OCI-LY7 (cell line): ENCODE measurements around the gene TGFBI. TPM values are rescaled to one million over a fixed set of nuclear protein-coding genes. Genes with fewer than 3 reads are reported as not detected.

Experiments
- BruUV-seq: library from RNA; stranded (reverse); fragments of 400-500 nt; replicated peaks from 2 replicates; lab custom pipeline; 2021; lab: Mats Ljungman, UMichigan
- CTCF ChIA-PET: fragments of 300-600 bp; sonication (Branson Sonifier 250); formaldehyde crosslinking; loops from one replicate; lab custom pipeline; 2022; ENCODE audit warnings: antibody characterized with exemption; ENCODE audit not compliant: unreplicated experiment; lab: Charles Lee
- POLR2A ChIA-PET: fragments of 300-600 bp; sonication (Branson Sonifier 250); formaldehyde crosslinking; loops from one replicate; lab custom pipeline; 2022; ENCODE audit warnings: antibody characterized with exemption; lab: Charles Lee
- DNase-seq: peaks from one replicate; pipeline ENCODE4 v3.0.0-alpha.2; 2015; ENCODE audit warnings: low spot score
- H2AFZ ChIP-seq: fragments of 200-600 bp; sonication (generic), shearing (Covaris generic); 2 replicates; pipeline ENCODE4 v1.6.1; 2014; ENCODE audit warnings: mild to moderate bottlenecking, antibody characterized with exemption, low read length, moderate library complexity
- H3K27ac ChIP-seq: fragments of 200-600 bp; sonication (generic); 2 replicates; pipeline ENCODE4 v1.5.1; 2014; ENCODE audit warnings: mixed run types, low read depth, mild to moderate bottlenecking, moderate library complexity, low read length, inconsistent platforms; ENCODE audit not compliant: poor library complexity, severe bottlenecking
- H3K36me3 ChIP-seq: fragments of 200-600 bp; sonication (generic); 2 replicates; pipeline ENCODE4 v1.6.1; 2014; ENCODE audit warnings: mild to moderate bottlenecking, antibody characterized with exemption, low read length, moderate library complexity, mixed read lengths; ENCODE audit not compliant: insufficient read depth
- H3K4me1 ChIP-seq: fragments of 200-600 bp; sonication (generic); 2 replicates; pipeline ENCODE4 v1.5.1; 2014; ENCODE audit warnings: mild to moderate bottlenecking, low read length; ENCODE audit not compliant: insufficient read depth, poor library complexity, severe bottlenecking
- H3K4me2 ChIP-seq: fragments of 200-600 bp; sonication (generic); 2 replicates; pipeline ENCODE4 v1.6.1; 2014; ENCODE audit warnings: mild to moderate bottlenecking, low read length
- H3K4me3 ChIP-seq: fragments of 200-600 bp; sonication (generic); 2 replicates; pipeline ENCODE4 v1.5.1; 2014; ENCODE audit warnings: mild to moderate bottlenecking, low read depth, low read length; ENCODE audit not compliant: poor library complexity, severe bottlenecking
- H3K79me2 ChIP-seq: fragments of 200-600 bp; sonication (generic); 2 replicates; pipeline ENCODE4 v1.6.1; 2016; ENCODE audit warnings: low read depth, mild to moderate bottlenecking, low read length, moderate library complexity, mixed read lengths; ENCODE audit not compliant: insufficient read depth
- H3K9me2 ChIP-seq: fragments of 200-600 bp; sonication (generic); 2 replicates; pipeline ENCODE4 v1.6.1; 2016; ENCODE audit warnings: mild to moderate bottlenecking, low read length, mixed read lengths; ENCODE audit not compliant: insufficient read depth
- H3K9me3 ChIP-seq: fragments of 200-600 bp; sonication (generic); 2 replicates; pipeline ENCODE4 v1.6.1; 2014; ENCODE audit warnings: mild to moderate bottlenecking, mixed run types, low read length, mixed read lengths
- H4K20me1 ChIP-seq: fragments of 200-600 bp; sonication (generic); 2 replicates; pipeline ENCODE4 v1.6.1; 2014; ENCODE audit warnings: mild to moderate bottlenecking, antibody characterized with exemption, low read length, moderate library complexity, mixed read lengths; ENCODE audit not compliant: insufficient read depth
- CTCF ChIP-seq: fragments of 200-600 bp; sonication (generic); conservative IDR thresholded peaks from 2 replicates; pipeline ENCODE4 v1.5.1; 2014; ENCODE audit warnings: mild to moderate bottlenecking, antibody characterized with exemption, low read length, moderate library complexity, mixed read lengths
- EZH2phosphoT487 ChIP-seq: fragments of 200-600 bp; sonication (generic); IDR thresholded peaks from 2 replicates; pipeline ENCODE4 v1.6.1; 2018; ENCODE audit warnings: low read depth, borderline replicate concordance, mild to moderate bottlenecking, mixed run types, antibody characterized with exemption, low read length, moderate library complexity, mixed read lengths
- intact Hi-C: fragments of 100-400 bp; cut with micrococcal nuclease; formaldehyde crosslinking; loops from one replicate; pipeline ENCODE4 v1.10.0; 2022; ENCODE audit not compliant: unreplicated experiment
- total RNA-seq, 2 experiments: library from RNA; depleted of rRNA in 1 of 2; stranded (reverse); fragments of >200 nt in 1 of 2; shearing (Covaris generic) in 1 of 2; gene quantifications; 2 replicates each; pipeline ENCODE4 v1.2.3, GENCODE V29; 2014 to 2022

The TGFBI gene
- total RNA-seq, 2 experiments from 2014 or later: not detected

- ChIA-PET POLR2A (interaction anchor here (1.1 kb wide), 1 partner anchor 113 kb away, joined by 3 read pairs; no protein-coding TSS in a partner anchor), CTCF (interaction anchor here (0.5 kb wide), 1 partner anchor 90 kb away, joined by 3 read pairs; no protein-coding TSS in a partner anchor)
- Histone ChIP-seq H4K20me1 (no peaks in the 10 kb centered on the region), H3K27ac (no peak overlapping the region), H3K4me2 (no peak overlapping the region), H3K9me2 (no peaks in the 10 kb centered on the region), H3K36me3 (no peaks in the 10 kb centered on the region), H3K4me1 (peaks cover 30% of the 10 kb centered on the region), H2AFZ (no peak overlapping the region), H3K9me3 (peaks cover 9% of the 10 kb centered on the region), H3K79me2 (no peaks in the 10 kb centered on the region), H3K4me3 (no peak overlapping the region)
- BruUV-seq: no TSS peak
- TF ChIP-seq EZH2phosphoT487 (no peak), CTCF (no peak)
- intact Hi-C loops: no loop called here
- DNase-seq: no peak
Observed at GRCh38 chr5:136070486-136071285, 41.9 kb downstream of the TGFBI start.

- Histone ChIP-seq H3K4me1 (peaks cover 30% of the 10 kb centered on the region), H3K27ac (no peak overlapping the region), H2AFZ (peak overlapping the region; percentile 66; the same call in 1 of the 2 replicates), H3K79me2 (no peaks in the 10 kb centered on the region), H3K9me2 (no peaks in the 10 kb centered on the region), H4K20me1 (no peaks in the 10 kb centered on the region), H3K4me3 (no peak overlapping the region), H3K36me3 (no peaks in the 10 kb centered on the region), H3K4me2 (peak overlapping the region; percentile 54), H3K9me3 (peaks cover 4% of the 10 kb centered on the region)
- intact Hi-C loops: no loop called here
- no TSS peak for BruUV-seq
- TF ChIP-seq EZH2phosphoT487: no peak
- TF ChIP-seq CTCF: no peak
- DNase-seq: peak; percentile 61
- ChIA-PET CTCF (no interaction called here), POLR2A (interaction anchor here (0.7 to 1.1 kb wide), 2 partner anchors 65 to 133 kb away, joined by 3 to 4 read pairs; no protein-coding TSS in a partner anchor)
Observed at GRCh38 chr5:136073714-136074529, 45.1 kb downstream of the TGFBI start.
